NOMO-1 (cell line): ENCODE results near the gene AXIN1.
"Not testable (repeated sequence)": the region's sequence is repeated elsewhere in the genome, so short reads cannot be mapped to it uniquely, and the experiment has no call there.

Experiments
- DNase-seq, 2 experiments: peaks; one replicate each; lab custom pipeline; 2025; ENCODE audit not compliant: unreplicated experiment in 2 of 2; lab: John Stamatoyannopoulos, UW

The AXIN1 gene

GRCh38 chr16:381012-381788, 28.7 kb upstream of the AXIN1 start:
- no peak for DNase-seq

- DNase-seq: no peak
Measured at GRCh38 chr16:380762-381011, 28.2 kb upstream of the AXIN1 start.

GRCh38 chr16:379961-380761, 27.6 kb upstream of the AXIN1 start:
- DNase-seq: no peak

GRCh38 chr16:379183-379960, 26.8 kb upstream of the AXIN1 start:
- DNase-seq: no peak

- DNase-seq: no peak
Measured at GRCh38 chr16:378821-379182, 26.3 kb upstream of the AXIN1 start.

GRCh38 chr16:378113-378820, 25.7 kb upstream of the AXIN1 start:
- DNase-seq: not testable (repeated sequence)

GRCh38 chr16:377419-377951, 25.0 kb upstream of the AXIN1 start:
- no peak for DNase-seq

- DNase-seq: no peak
Measured at GRCh38 chr16:376817-377418, 24.4 kb upstream of the AXIN1 start.

- DNase-seq: no peak
Measured at GRCh38 chr16:375927-376816, 23.6 kb upstream of the AXIN1 start.

GRCh38 chr16:375212-375611, 22.7 kb upstream of the AXIN1 start:
- no peak for DNase-seq

- no peak for DNase-seq
Measured at GRCh38 chr16:374616-374926, 22.0 kb upstream of the AXIN1 start.

- no peak for DNase-seq
Measured at GRCh38 chr16:373848-374615, 21.5 kb upstream of the AXIN1 start.

- DNase-seq: no peak
Measured at GRCh38 chr16:373020-373598, 20.6 kb upstream of the AXIN1 start.

- DNase-seq: no peak
Measured at GRCh38 chr16:372302-372983, 19.9 kb upstream of the AXIN1 start.

- no peak for DNase-seq
Measured at GRCh38 chr16:371515-372301, 19.2 kb upstream of the AXIN1 start.

GRCh38 chr16:370979-371514, 18.5 kb upstream of the AXIN1 start:
- DNase-seq: no peak

GRCh38 chr16:370443-370842, 17.9 kb upstream of the AXIN1 start, which contains the start of gene MRPL28:
Gene MRPL28, minus strand, starts transcription at chr16:370538. Its CDS starts 320 bp downstream, at chr16:370218.
- DNase-seq: peak; percentile 91 to 92
